ENCODE measurements around the gene CDH13.

DNA sequence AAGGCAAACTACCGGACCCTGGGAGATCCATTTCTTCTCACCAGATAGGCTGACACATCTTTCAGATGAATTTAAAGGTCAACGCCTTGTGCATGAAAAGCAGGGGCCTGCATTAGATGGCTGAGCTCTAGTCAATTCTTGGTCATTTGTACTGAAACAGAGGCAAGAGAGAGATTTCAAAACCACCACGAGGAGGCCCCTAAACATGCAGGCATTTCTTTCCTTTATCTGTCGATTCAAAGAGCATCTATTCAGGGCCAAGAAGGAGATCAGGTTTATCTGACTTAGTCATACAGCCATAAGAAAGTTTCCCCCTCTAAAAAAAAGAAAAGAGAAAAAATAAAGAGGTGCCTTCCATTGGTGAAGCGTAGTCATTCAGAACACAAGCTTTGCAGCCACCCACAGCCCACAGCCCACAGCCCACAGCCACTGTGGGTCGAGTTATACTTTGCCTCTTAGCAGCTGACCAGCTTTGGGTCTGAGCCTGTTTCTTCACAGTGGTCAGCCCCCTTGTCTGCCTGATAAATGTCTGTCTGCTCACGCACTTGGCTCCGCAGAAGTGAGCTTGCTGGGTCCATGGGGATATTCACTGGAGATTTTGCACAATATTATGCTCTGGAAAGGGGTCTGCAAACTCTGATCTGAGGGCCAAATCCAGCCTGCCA, 207.5 kb downstream of the CDH13 start:
- TF ChIP-seq GATA3 (IDR thresholded peaks at IDR 0.05; ENCODE audit: low read depth, low read length) (no peak), GATA2 (IDR thresholded peaks at IDR 0.05; ENCODE audit: low read depth, low read length) (no peak)

Data from SH-SY5Y (cell line).